Activated CD8-positive, alpha-beta memory T cell treated with anti-CD3 and anti-CD28 coated beads, Interleukin-2, amount 10 ng/mL, durations not matched to agents 7 days and 5 days (primary cell): ENCODE measurements around the gene MAMDC4. TPM values are rescaled to one million over a fixed set of nuclear protein-coding genes. Genes with fewer than 3 reads are reported as not detected.
"Not testable (repeated sequence)": the region's sequence is repeated elsewhere in the genome, so short reads cannot be mapped to it uniquely, and the experiment has no call there.

ENCODE experiments used
- ATAC-seq: fragments of 150-1000 bp; cut with Tn5 transposase; one replicate; pipeline ENCODE4 v1.10.0; 2021; ENCODE audit warnings: moderate library complexity
- CTCF ChIA-PET: fragments of 350-600 bp; sonication (Branson Sonifier 250); formaldehyde crosslinking; loops from one replicate; lab custom pipeline; 2021; ENCODE audit warnings: antibody characterized with exemption; lab: Charles Lee
- DNase-seq: peaks from one replicate; pipeline ENCODE4 v3.0.0-alpha.2; 2020
- H3K27ac Mint-ChIP-seq: one replicate; pipeline ENCODE4 v1.8.0; 2021; ENCODE audit warnings: mild to moderate bottlenecking, mixed read lengths
- H3K27me3 Mint-ChIP-seq: one replicate; pipeline ENCODE4 v1.8.0; 2021; ENCODE audit warnings: mixed read lengths
- H3K36me3 Mint-ChIP-seq: one replicate; pipeline ENCODE4 v1.8.0; 2021; ENCODE audit warnings: mild to moderate bottlenecking, mixed read lengths
- H3K4me1 Mint-ChIP-seq: one replicate; pipeline ENCODE4 v1.8.0; 2021; ENCODE audit warnings: mixed read lengths
- H3K4me3 Mint-ChIP-seq: one replicate; pipeline ENCODE4 v1.8.0; 2021; ENCODE audit warnings: mild to moderate bottlenecking, moderate library complexity, mixed read lengths
- H3K9me3 Mint-ChIP-seq: one replicate; pipeline ENCODE4 v1.8.0; 2022; ENCODE audit warnings: low read depth, mixed read lengths
- total RNA-seq, 2 experiments: library from RNA; stranded (reverse); gene quantifications; one replicate each; pipeline ENCODE4 v1.2.3, GENCODE V29; 2021

Gene MAMDC4
- total RNA-seq, 2 experiments from 2014 or later: 13.4 to 15.5 TPM

DNA sequence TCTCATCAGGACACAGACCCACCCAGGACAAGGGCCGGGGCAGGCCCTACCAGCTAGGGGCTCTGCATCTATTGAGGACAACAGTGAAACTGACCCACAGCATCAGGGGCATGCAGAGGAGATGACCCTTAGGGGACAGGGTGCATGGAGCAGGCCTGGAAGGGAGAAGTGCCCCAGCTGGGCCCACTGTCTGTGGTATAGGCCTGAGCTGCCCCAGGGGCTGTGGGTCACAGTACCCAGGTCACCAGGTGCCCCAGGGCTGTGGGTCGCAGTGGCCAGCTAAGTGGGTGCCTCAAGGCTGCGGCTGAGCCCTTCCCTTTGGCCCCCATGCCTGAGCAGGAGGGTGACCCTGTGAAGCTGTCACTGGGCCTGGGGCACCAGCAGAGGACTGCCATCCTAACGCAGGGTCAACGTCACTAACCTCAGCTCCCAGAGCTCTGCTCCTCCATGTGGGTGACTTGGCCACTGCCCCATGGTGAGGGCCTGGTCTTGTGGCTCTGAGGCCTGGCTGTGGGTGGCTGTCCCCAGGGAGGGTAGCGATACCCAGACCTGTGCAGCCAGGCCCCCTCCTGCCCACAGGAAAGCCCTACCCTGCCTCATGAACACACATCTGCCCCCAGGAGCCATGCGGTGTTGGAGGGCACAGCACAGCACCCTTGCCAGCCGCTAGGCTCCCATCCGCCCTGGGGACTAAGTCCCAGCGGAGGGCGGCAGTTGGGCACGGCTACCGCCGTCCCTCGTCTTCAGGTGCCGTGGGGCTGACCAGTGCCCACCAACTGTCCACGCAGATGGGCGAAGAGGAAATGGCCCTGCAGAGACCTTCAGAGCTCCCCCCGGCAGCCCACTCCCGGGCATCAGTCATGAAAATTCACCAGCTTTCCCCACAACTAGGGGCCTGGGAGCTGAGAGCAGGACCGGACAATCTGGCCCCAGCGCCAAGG lies 9.1 kb downstream of the MAMDC4 start:
- CTCF ChIA-PET: interaction anchor here (0.9 to 2.4 kb wide), 4 partner anchors 19 to 207 kb away, joined by 3 to 5 read pairs (median 3); partner anchors contain the start of gene AJM1
- Mint-ChIP-seq H3K27me3 (no peaks in the 10 kb centered on the region), H3K9me3 (no peaks in the 10 kb centered on the region), H3K27ac (no peak overlapping the region), H3K4me3 (no peak overlapping the region), H3K36me3 (peaks cover 15% of the 10 kb centered on the region), H3K4me1 (peaks cover 16% of the 10 kb centered on the region)
- no peak for ATAC-seq
- DNase-seq: no peak

- ATAC-seq (no peak), DNase-seq (no peak)
- no peaks in the 10 kb centered on the region for H3K27me3 Mint-ChIP-seq
- peaks cover 15% of the 10 kb centered on the region for H3K36me3 Mint-ChIP-seq
- CTCF ChIA-PET: interaction anchor here (0.9 to 2.4 kb wide), 4 partner anchors 19 to 206 kb away, joined by 3 to 5 read pairs (median 3); partner anchors contain the start of gene AJM1
- peaks cover 16% of the 10 kb centered on the region for H3K4me1 Mint-ChIP-seq
- no peaks in the 10 kb centered on the region for H3K9me3 Mint-ChIP-seq
- H3K4me3 Mint-ChIP-seq: no peak overlapping the region
- no peak overlapping the region for H3K27ac Mint-ChIP-seq
Measured at GRCh38 chr9:136861874-136862457, 9.8 kb downstream of the MAMDC4 start.

- Mint-ChIP-seq H3K4me3 (no peak overlapping the region), H3K9me3 (no peaks in the 10 kb centered on the region), H3K36me3 (peaks cover 15% of the 10 kb centered on the region), H3K27ac (no peak overlapping the region), H3K27me3 (no peaks in the 10 kb centered on the region), H3K4me1 (peaks cover 20% of the 10 kb centered on the region)
- ATAC-seq (no peak), DNase-seq (no peak)
- CTCF ChIA-PET: interaction anchor here (1.5 to 2.4 kb wide), 2 partner anchors 20 to 133 kb away, joined by 3 to 5 read pairs; partner anchors contain the start of genes AJM1 and CLIC3
Measured at GRCh38 chr9:136862849-136863622, 10.9 kb downstream of the MAMDC4 start.

- Mint-ChIP-seq H3K9me3 (no peaks in the 10 kb centered on the region), H3K4me3 (no peak overlapping the region), H3K4me1 (peaks cover 20% of the 10 kb centered on the region), H3K27me3 (no peaks in the 10 kb centered on the region), H3K36me3 (peaks cover 15% of the 10 kb centered on the region), H3K27ac (peak overlapping the region; percentile 56)
- no peak for ATAC-seq
- CTCF ChIA-PET: interaction anchor here (1.5 kb wide), 1 partner anchor 132 kb away, joined by 3 read pairs; the partner anchor contains the start of gene CLIC3
- no peak for DNase-seq
Measured at GRCh38 chr9:136863623-136864273, 11.6 kb downstream of the MAMDC4 start.

- Mint-ChIP-seq H3K9me3 (no peaks in the 10 kb centered on the region), H3K4me1 (peaks cover 20% of the 10 kb centered on the region), H3K27ac (peak overlapping the region; percentile 54), H3K27me3 (no peaks in the 10 kb centered on the region), H3K36me3 (peaks cover 15% of the 10 kb centered on the region), H3K4me3 (peak overlapping the region; percentile 76)
- CTCF ChIA-PET: interaction anchor here (0.6 kb wide), 1 partner anchor 23 kb away, joined by 3 read pairs; the partner anchor contains the start of gene AJM1
- DNase-seq (no peak), ATAC-seq (no peak)
Measured at GRCh38 chr9:136865041-136865767, 13.1 kb downstream of the MAMDC4 start.

DNA sequence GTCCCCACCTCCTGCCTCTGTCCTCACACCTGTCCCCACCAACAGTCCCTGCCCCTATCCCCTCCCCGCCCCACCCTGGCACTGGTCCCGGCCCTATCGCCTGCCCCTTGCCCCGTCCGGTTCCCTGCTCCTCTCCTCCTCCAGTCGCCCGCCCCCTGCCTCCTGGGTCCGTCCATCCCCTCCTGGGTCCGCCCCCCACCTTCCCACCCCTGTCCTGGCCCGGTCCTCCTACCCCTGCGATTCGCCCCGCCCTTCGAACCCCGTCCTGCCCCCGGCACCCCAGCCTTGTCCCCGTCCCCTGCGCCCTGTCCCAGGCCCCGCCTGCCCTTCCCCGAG lies 13.6 kb downstream of the MAMDC4 start:
- Mint-ChIP-seq H3K4me1 (peaks cover 20% of the 10 kb centered on the region), H3K27me3 (no peaks in the 10 kb centered on the region), H3K4me3 (peak overlapping the region; percentile 76), H3K27ac (peak overlapping the region; percentile 78), H3K9me3 (no peaks in the 10 kb centered on the region), H3K36me3 (peaks cover 15% of the 10 kb centered on the region)
- CTCF ChIA-PET: interaction anchor here (1.0 kb wide), 1 partner anchor 23 kb away, joined by 5 read pairs; the partner anchor contains the start of gene AJM1
- ATAC-seq: peak; percentile 13
- DNase-seq: no peak

- H3K9me3 Mint-ChIP-seq, H3K27me3 Mint-ChIP-seq, DNase-seq, ATAC-seq, CTCF ChIA-PET: not testable (repeated sequence)
- peaks cover 13% of the 10 kb centered on the region for H3K36me3 Mint-ChIP-seq
- H3K4me1 Mint-ChIP-seq: peaks cover 20% of the 10 kb centered on the region
- peak overlapping the region; percentile 63 for H3K4me3 Mint-ChIP-seq
- peak overlapping the region; percentile 73 for H3K27ac Mint-ChIP-seq
Measured at GRCh38 chr9:136866898-136867421, 14.8 kb downstream of the MAMDC4 start.

DNA sequence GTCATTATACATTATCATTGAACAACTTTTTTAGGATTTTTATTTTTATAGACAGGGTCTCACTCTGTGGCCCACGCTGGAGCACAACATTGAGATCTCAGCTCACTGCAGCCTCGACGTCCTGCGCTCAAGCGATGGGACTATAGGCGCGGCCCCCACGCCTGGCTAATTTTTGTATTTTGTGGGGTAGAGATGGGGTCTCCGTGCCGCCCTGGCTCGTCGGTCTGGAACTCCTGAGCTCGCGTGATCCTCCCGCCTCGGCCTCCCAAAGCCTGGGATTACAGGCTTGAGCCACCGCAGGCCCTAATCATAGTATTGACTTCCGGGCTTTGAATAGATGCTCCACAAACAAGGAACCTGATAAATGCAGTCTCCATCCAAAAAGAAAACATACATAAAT lies 15.3 kb downstream of the MAMDC4 start:
- peaks cover 20% of the 10 kb centered on the region for H3K4me1 Mint-ChIP-seq
- H3K9me3 Mint-ChIP-seq: no peaks in the 10 kb centered on the region
- H3K4me3 Mint-ChIP-seq: peak overlapping the region; percentile 63
- DNase-seq: no peak
- H3K36me3 Mint-ChIP-seq: peaks cover 11% of the 10 kb centered on the region
- peak overlapping the region; percentile 28 for H3K27ac Mint-ChIP-seq
- ATAC-seq: no peak
- H3K27me3 Mint-ChIP-seq: no peaks in the 10 kb centered on the region
- CTCF ChIA-PET: interaction anchor here (1.0 kb wide), 1 partner anchor 15 kb away, joined by 3 read pairs; no protein-coding TSS in a partner anchor

DNA sequence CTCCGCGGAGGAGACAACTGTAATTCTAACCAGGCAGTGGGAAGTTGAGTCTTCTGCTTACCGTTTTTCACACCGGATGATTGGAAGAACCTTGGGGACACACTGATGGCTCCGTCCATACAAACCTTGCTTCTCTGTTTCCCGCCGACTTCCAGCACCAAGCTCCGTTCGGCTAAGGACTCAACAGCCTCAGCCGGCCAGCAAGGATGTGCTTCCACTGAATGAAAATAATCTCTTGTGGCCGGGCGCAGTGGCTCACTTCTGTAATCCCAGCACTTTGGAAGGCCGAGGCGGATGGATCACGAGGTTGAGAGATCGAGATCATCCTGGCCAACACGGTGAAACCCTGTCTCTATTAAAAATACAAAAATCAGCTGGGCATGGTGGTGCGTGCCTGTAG lies 15.8 kb downstream of the MAMDC4 start:
- Mint-ChIP-seq H3K4me3 (peak overlapping the region; percentile 63), H3K9me3 (no peaks in the 10 kb centered on the region), H3K27me3 (no peaks in the 10 kb centered on the region), H3K27ac (no peak overlapping the region), H3K36me3 (peaks cover 11% of the 10 kb centered on the region), H3K4me1 (peaks cover 20% of the 10 kb centered on the region)
- ATAC-seq (no peak), DNase-seq (no peak)
- CTCF ChIA-PET: interaction anchor here (1.0 kb wide), 1 partner anchor 14 kb away, joined by 3 read pairs; no protein-coding TSS in a partner anchor

- DNase-seq (no peak), ATAC-seq (no peak)
- Mint-ChIP-seq H3K4me3 (no peak overlapping the region), H3K27ac (no peak overlapping the region), H3K9me3 (no peaks in the 10 kb centered on the region), H3K36me3 (peaks cover 7% of the 10 kb centered on the region), H3K4me1 (peaks cover 18% of the 10 kb centered on the region), H3K27me3 (no peaks in the 10 kb centered on the region)
- CTCF ChIA-PET: interaction anchor here (2.0 kb wide), 1 partner anchor 26 kb away, joined by 6 read pairs; the partner anchor contains the start of gene AJM1
Measured at GRCh38 chr9:136868644-136869043, 16.5 kb downstream of the MAMDC4 start.

DNA sequence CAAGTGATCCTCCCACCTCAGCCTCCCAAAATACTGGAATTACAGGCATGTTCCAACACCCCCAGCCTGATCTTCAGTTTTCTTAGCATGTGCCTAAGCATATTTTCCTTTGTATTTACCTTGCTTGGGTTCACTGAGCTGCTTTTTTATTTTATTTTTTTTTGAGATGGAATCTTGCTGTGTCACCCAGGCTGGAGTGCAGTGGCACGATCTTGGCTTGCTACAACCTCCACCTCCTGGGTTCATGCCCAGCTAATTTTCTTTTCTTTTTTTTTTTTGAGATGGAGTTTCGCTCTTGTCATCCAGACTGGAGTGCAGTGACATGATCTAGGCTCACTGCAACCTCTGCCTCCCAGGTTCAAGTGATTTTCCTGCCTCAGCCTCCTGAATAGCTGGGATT lies 17.5 kb downstream of the MAMDC4 start:
- peaks cover 11% of the 10 kb centered on the region for H3K4me1 Mint-ChIP-seq
- not testable (repeated sequence) for ATAC-seq, H3K9me3 Mint-ChIP-seq, H3K27me3 Mint-ChIP-seq, H3K27ac Mint-ChIP-seq, H3K36me3 Mint-ChIP-seq, DNase-seq, H3K4me3 Mint-ChIP-seq
- CTCF ChIA-PET: interaction anchor here (1.2 to 2.0 kb wide), 3 partner anchors 27 to 160 kb away, joined by 3 to 6 read pairs (median 3); partner anchors contain the start of gene AJM1
